IMR-90 (cell line): ENCODE data around the gene ADRA2B. TPM values are rescaled to one million over a fixed set of nuclear protein-coding genes. Genes with fewer than 3 reads are reported as not detected.

Experiments
- ATAC-seq: fragments of 200-7000 bp; cut with Tn5 transposase; 2 replicates; pipeline ENCODE4 v1.9.1; 2020; ENCODE audit warnings: low read depth, mild to moderate bottlenecking, moderate library complexity
- BruUV-seq: library from RNA; stranded (reverse); fragments of 400-500 nt; replicated peaks from 2 replicates; lab custom pipeline; 2021; lab: Mats Ljungman, UMichigan
- CTCF ChIA-PET: fragments of 300-600 bp; formaldehyde crosslinking; extraction: SDS; loops from one replicate; lab custom pipeline; 2021; ENCODE audit warnings: antibody characterized with exemption; lab: Yijun Ruan, JAX
- POLR2A ChIA-PET: fragments of 300-600 bp; sonication (Branson Sonifier 250); formaldehyde crosslinking; loops from one replicate; lab custom pipeline; 2022; ENCODE audit warnings: antibody characterized with exemption; ENCODE audit not compliant: unreplicated experiment; lab: Charles Lee
- DNase-seq: peaks from one replicate; pipeline ENCODE4 v3.0.0; 2013
- H2AFZ ChIP-seq: replicated peaks from 2 replicates; pipeline ENCODE3; 2013; ENCODE audit warnings: low read length, mild to moderate bottlenecking; ENCODE audit not compliant: poor library complexity
- H2AK5ac ChIP-seq: 2 replicates; pipeline ENCODE4 v1.6.1; 2013; ENCODE audit warnings: low read depth, low read length, inconsistent platforms
- H2AK9ac ChIP-seq: replicated peaks from 2 replicates; pipeline ENCODE3; 2013; ENCODE audit warnings: mild to moderate bottlenecking, low read depth, low read length, moderate library complexity; ENCODE audit not compliant: poor library complexity
- H2BK120ac ChIP-seq: 2 replicates; pipeline ENCODE4 v1.6.1; 2013; ENCODE audit warnings: low read depth, low read length, inconsistent platforms
- H2BK15ac ChIP-seq: 3 replicates; pipeline ENCODE4 v1.6.1; 2013; ENCODE audit warnings: low read depth, low read length, inconsistent platforms
- H2BK20ac ChIP-seq: 2 replicates; pipeline ENCODE4 v1.6.1; 2013; ENCODE audit warnings: low read depth, mild to moderate bottlenecking, inconsistent platforms, low read length, moderate library complexity
- H2BK5ac ChIP-seq: 2 replicates; pipeline ENCODE4 v1.6.1; 2013; ENCODE audit warnings: mild to moderate bottlenecking, low read depth, low read length, inconsistent platforms; ENCODE audit not compliant: poor library complexity, severe bottlenecking
- H3K14ac ChIP-seq: replicated peaks from 2 replicates; pipeline ENCODE4 v1.6.1; 2013; ENCODE audit warnings: low read depth, low read length, inconsistent platforms
- H3K18ac ChIP-seq: 2 replicates; pipeline ENCODE4 v1.6.1; 2013; ENCODE audit warnings: low read depth, low read length, control low read depth
- H3K23ac ChIP-seq: 2 replicates; pipeline ENCODE4 v1.6.1; 2013; ENCODE audit warnings: low read depth, low read length, inconsistent platforms
- H3K27ac ChIP-seq: 2 replicates; pipeline ENCODE4 v1.5.1; 2013; ENCODE audit warnings: mild to moderate bottlenecking, control low read depth, low read length; ENCODE audit not compliant: insufficient read depth
- H3K27me3 ChIP-seq: 2 replicates; pipeline ENCODE4 v1.6.1; 2013; ENCODE audit warnings: low read length; ENCODE audit not compliant: control insufficient read depth, insufficient read depth
- H3K36me3 ChIP-seq: 2 replicates; pipeline ENCODE4 v1.6.1; 2013; ENCODE audit warnings: low read length, mixed read lengths; ENCODE audit not compliant: control insufficient read depth, insufficient read depth
- H3K4ac ChIP-seq: 2 replicates; pipeline ENCODE4 v1.6.1; 2013; ENCODE audit warnings: low read depth, low read length, inconsistent platforms
- H3K4me1 ChIP-seq: 2 replicates; pipeline ENCODE4 v1.6.1; 2013; ENCODE audit warnings: low read length, mixed read lengths; ENCODE audit not compliant: control insufficient read depth, insufficient read depth
- H3K4me2 ChIP-seq: 2 replicates; pipeline ENCODE4 v1.6.1; 2013; ENCODE audit warnings: low read depth, mild to moderate bottlenecking, control low read depth, low read length, moderate library complexity
- H3K4me3 ChIP-seq: 2 replicates; pipeline ENCODE4 v1.5.1; 2013; ENCODE audit warnings: low read depth, mild to moderate bottlenecking, control low read depth, low read length, moderate library complexity; ENCODE audit not compliant: insufficient read depth
- H3K56ac ChIP-seq: 2 replicates; pipeline ENCODE4 v1.6.1; 2013; ENCODE audit warnings: low read length, inconsistent platforms; ENCODE audit not compliant: insufficient read depth; ENCODE audit errors: extremely low read depth
- H3K79me1 ChIP-seq, 2 experiments: 2 replicates each; pipeline ENCODE4 v1.6.1; 2013; ENCODE audit warnings: low read length in 2 of 2, inconsistent platforms in 1 of 2, low read depth in 1 of 2
- H3K9ac ChIP-seq: 2 replicates; pipeline ENCODE4 v1.6.1; 2013; ENCODE audit warnings: low read depth, low read length, control low read depth
- H3K9me1 ChIP-seq: 2 replicates; pipeline ENCODE4 v1.6.1; 2013; ENCODE audit warnings: low read length, inconsistent platforms; ENCODE audit not compliant: insufficient read depth
- H3K9me3 ChIP-seq: 2 replicates; pipeline ENCODE4 v1.6.1; 2013; ENCODE audit warnings: low read length; ENCODE audit not compliant: control insufficient read depth, insufficient read depth
- H4K20me1 ChIP-seq: 2 replicates; pipeline ENCODE4 v1.6.1; 2013; ENCODE audit warnings: low read length, inconsistent platforms; ENCODE audit not compliant: insufficient read depth
- H4K5ac ChIP-seq: 2 replicates; pipeline ENCODE4 v1.6.1; 2013; ENCODE audit warnings: mild to moderate bottlenecking, low read depth, low read length, control low read depth
- H4K8ac ChIP-seq, 2 experiments: 2 replicates each; pipeline ENCODE4 v1.6.1; 2013; ENCODE audit warnings: low read depth in 2 of 2, low read length in 2 of 2, control low read depth in 1 of 2, inconsistent platforms in 1 of 2
- H4K91ac ChIP-seq: 2 replicates; pipeline ENCODE4 v1.6.1; 2013; ENCODE audit warnings: low read depth, low read length, inconsistent platforms; ENCODE audit not compliant: insufficient read depth
- BHLHE40 ChIP-seq: fragments of 150-350 bp; IDR thresholded peaks from 2 replicates; pipeline ENCODE4 v1.6.1; 2016; ENCODE audit warnings: mild to moderate bottlenecking, low read depth, low read length
- CEBPB ChIP-seq: IDR thresholded peaks from 2 replicates; pipeline ENCODE4 v1.6.1; 2012; ENCODE audit warnings: low read depth, low read length, improper control_type of control experiment
- FOS ChIP-seq: fragments of 150-350 bp; IDR thresholded peaks from 2 replicates; pipeline ENCODE4 v1.6.1; 2016; ENCODE audit warnings: low read depth, low read length
- MAFK ChIP-seq: IDR thresholded peaks from 2 replicates; pipeline ENCODE4 v1.6.1; 2012; ENCODE audit warnings: low read depth, low read length, improper control_type of control experiment
- MAZ ChIP-seq: IDR thresholded peaks from 2 replicates; pipeline ENCODE4 v1.6.1; 2012; ENCODE audit warnings: low read depth, mild to moderate bottlenecking, low read length, improper control_type of control experiment, moderate library complexity, borderline replicate concordance
- MXI1 ChIP-seq: IDR thresholded peaks from 2 replicates; pipeline ENCODE4 v1.6.1; 2012; ENCODE audit warnings: low read depth, mild to moderate bottlenecking, low read length, moderate library complexity, borderline replicate concordance
- NFE2L2 ChIP-seq: fragments of 150-350 bp; IDR thresholded peaks from 2 replicates; pipeline ENCODE4 v1.6.1; 2016; ENCODE audit warnings: low read depth, mild to moderate bottlenecking, low read length
- POLR2A ChIP-seq: IDR thresholded peaks from 2 replicates; pipeline ENCODE4 v1.6.1; 2012; ENCODE audit warnings: mild to moderate bottlenecking, low read depth, low read length
- RAD21 ChIP-seq: IDR thresholded peaks from 2 replicates; pipeline ENCODE4 v1.6.1; 2012; ENCODE audit warnings: low read length, improper control_type of control experiment
- RCOR1 ChIP-seq: IDR thresholded peaks from 2 replicates; pipeline ENCODE4 v1.6.1; 2012; ENCODE audit warnings: mild to moderate bottlenecking, low read length, improper control_type of control experiment; ENCODE audit not compliant: insufficient replicate concordance
- RFX5 ChIP-seq: IDR thresholded peaks from 2 replicates; pipeline ENCODE4 v1.8.0; 2012; ENCODE audit warnings: low read depth, mild to moderate bottlenecking, low read length, moderate library complexity
- SMC3 ChIP-seq: fragments of 150-350 bp; IDR thresholded peaks from 2 replicates; pipeline ENCODE4 v1.6.1; 2016; ENCODE audit warnings: low read depth, mild to moderate bottlenecking, antibody characterized with exemption, low read length, moderate library complexity
- WGBS, 2 experiments: methylation state at CpG; one replicate each; pipeline versions ENCODE4 v1.1.5 to v1.1.7; 2013; ENCODE audit warnings: missing lambda C conversion rate in 2 of 2; ENCODE audit not compliant: insufficient read length in 1 of 2; ENCODE audit errors: extremely low coverage in 2 of 2; 5-methylcytosine and 5-hydroxymethylcytosine counted together
- dilution Hi-C: fragments of 300-500 bp; cut with HindIII; formaldehyde crosslinking; loops from one replicate; pipeline ENCODE4 v1.14.3; 2018; ENCODE audit warnings: low sequenced_read_pairs; ENCODE audit not compliant: unreplicated experiment
- in situ Hi-C: fragments of 300-500 bp; cut with MboI; formaldehyde crosslinking; loops from 3 replicates; pipeline ENCODE4 v1.14.3; 2019; ENCODE audit warnings: low sequenced_read_pairs, inconsistent platforms, mixed read lengths
- intact Hi-C: fragments of 100-400 bp; cut with micrococcal nuclease; formaldehyde crosslinking; loops from 2 replicates; pipeline ENCODE4 v1.10.0; 2022
- polyA plus RNA-seq, 3 experiments: library from polyadenylated mRNA; depleted of rRNA; stranded (reverse); fragments of >200 nt; gene quantifications; 2 replicates each; pipeline ENCODE4 v1.2.3, GENCODE V29; 2012; ENCODE audit warnings: low replicate concordance in 1 of 3
- total RNA-seq: library from RNA; depleted of rRNA; stranded (reverse); fragments of >200 nt; gene quantifications from 2 replicates; pipeline ENCODE4 v1.2.3, GENCODE V29; 2012
- TF ChIP-seq, protein P1 (sequence below): conservative IDR thresholded peaks from 2 replicates; pipeline ENCODE4 v1.5.1; 2012; ENCODE audit warnings: mild to moderate bottlenecking, low read depth, low read length, improper control_type of control experiment
- TF ChIP-seq, protein P2 (sequence below): fragments of 150-350 bp; IDR thresholded peaks from 2 replicates; pipeline ENCODE4 v1.6.1; 2016; ENCODE audit warnings: low read depth, mild to moderate bottlenecking, low read length, moderate library complexity, borderline replicate concordance
- TF ChIP-seq, protein P3 (sequence below): fragments of 150-350 bp; IDR thresholded peaks from 2 replicates; pipeline ENCODE4 v1.6.1; 2017; ENCODE audit warnings: mild to moderate bottlenecking, antibody characterized with exemption, low read length, low read depth

The ADRA2B gene
- total and polyA plus RNA-seq, 2 of the 4 experiments (the other 2 are of a cell fraction) = not detected

DNA sequence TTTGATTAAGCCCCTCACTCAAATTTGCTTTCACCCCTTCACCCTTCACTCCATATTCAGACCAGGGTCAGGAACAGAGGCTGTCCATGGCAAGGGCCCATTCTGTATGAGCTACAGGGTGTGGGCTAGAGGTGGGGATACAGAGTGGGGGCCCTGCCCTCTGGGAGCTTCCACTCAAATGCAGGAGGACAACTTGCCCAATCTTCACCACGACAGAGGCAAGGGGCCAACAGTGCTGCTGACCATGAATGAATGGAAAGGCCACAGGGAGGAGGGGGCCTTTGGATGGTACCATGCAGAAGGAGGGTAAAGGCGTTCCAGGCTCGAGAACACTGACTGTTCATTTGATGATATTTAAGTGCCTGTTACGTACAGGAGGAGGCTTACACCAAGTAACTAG is 22.8 kb downstream of the ADRA2B start:
- Histone ChIP-seq H2BK15ac (no peak overlapping the region), H3K27me3 (peaks cover 25% of the 10 kb centered on the region), H3K79me1 (no peaks in the 10 kb centered on the region), H4K91ac (no peak overlapping the region), H2BK120ac (no peak overlapping the region), H2AK5ac (no peak overlapping the region), H3K9ac (no peak overlapping the region), H3K56ac (no peak overlapping the region), H4K5ac (no peak overlapping the region), H3K23ac (no peak overlapping the region), H3K36me3 (no peaks in the 10 kb centered on the region), H3K4me3 (no peak overlapping the region), H3K4me2 (no peak overlapping the region), H3K9me3 (no peaks in the 10 kb centered on the region), H3K14ac (no peak overlapping the region), H3K9me1 (no peaks in the 10 kb centered on the region), H2AFZ (no peak overlapping the region), H2BK5ac (no peak overlapping the region), H2AK9ac (no peak overlapping the region), H4K20me1 (no peaks in the 10 kb centered on the region), H3K27ac (no peak overlapping the region), H3K18ac (no peak overlapping the region), H4K8ac (no peak overlapping the region), H3K4me1 (no peaks in the 10 kb centered on the region), H2BK20ac (no peak overlapping the region), H3K4ac (no peak overlapping the region)
- intact Hi-C loops = no loop called here
- dilution Hi-C loops = no loop called here
- ATAC-seq (no peak), DNase-seq (no peak)
- CTCF ChIA-PET = no interaction called here
- in situ Hi-C loops = no loop called here
- TF ChIP-seq BHLHE40 (no peak), SMC3 (no peak), RFX5 (no peak), MXI1 (no peak), CEBPB (no peak), FOS (no peak), RAD21 (no peak), RCOR1 (no peak), NFE2L2 (no peak), POLR2A (no peak), MAFK (no peak), MAZ (no peak)
- TF ChIP-seq, protein P1, sequence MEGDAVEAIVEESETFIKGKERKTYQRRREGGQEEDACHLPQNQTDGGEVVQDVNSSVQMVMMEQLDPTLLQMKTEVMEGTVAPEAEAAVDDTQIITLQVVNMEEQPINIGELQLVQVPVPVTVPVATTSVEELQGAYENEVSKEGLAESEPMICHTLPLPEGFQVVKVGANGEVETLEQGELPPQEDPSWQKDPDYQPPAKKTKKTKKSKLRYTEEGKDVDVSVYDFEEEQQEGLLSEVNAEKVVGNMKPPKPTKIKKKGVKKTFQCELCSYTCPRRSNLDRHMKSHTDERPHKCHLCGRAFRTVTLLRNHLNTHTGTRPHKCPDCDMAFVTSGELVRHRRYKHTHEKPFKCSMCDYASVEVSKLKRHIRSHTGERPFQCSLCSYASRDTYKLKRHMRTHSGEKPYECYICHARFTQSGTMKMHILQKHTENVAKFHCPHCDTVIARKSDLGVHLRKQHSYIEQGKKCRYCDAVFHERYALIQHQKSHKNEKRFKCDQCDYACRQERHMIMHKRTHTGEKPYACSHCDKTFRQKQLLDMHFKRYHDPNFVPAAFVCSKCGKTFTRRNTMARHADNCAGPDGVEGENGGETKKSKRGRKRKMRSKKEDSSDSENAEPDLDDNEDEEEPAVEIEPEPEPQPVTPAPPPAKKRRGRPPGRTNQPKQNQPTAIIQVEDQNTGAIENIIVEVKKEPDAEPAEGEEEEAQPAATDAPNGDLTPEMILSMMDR = no peak
- TF ChIP-seq, protein P2, sequence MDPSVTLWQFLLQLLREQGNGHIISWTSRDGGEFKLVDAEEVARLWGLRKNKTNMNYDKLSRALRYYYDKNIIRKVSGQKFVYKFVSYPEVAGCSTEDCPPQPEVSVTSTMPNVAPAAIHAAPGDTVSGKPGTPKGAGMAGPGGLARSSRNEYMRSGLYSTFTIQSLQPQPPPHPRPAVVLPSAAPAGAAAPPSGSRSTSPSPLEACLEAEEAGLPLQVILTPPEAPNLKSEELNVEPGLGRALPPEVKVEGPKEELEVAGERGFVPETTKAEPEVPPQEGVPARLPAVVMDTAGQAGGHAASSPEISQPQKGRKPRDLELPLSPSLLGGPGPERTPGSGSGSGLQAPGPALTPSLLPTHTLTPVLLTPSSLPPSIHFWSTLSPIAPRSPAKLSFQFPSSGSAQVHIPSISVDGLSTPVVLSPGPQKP = no peak
- TF ChIP-seq, protein P3, sequence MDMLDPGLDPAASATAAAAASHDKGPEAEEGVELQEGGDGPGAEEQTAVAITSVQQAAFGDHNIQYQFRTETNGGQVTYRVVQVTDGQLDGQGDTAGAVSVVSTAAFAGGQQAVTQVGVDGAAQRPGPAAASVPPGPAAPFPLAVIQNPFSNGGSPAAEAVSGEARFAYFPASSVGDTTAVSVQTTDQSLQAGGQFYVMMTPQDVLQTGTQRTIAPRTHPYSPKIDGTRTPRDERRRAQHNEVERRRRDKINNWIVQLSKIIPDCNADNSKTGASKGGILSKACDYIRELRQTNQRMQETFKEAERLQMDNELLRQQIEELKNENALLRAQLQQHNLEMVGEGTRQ = no peak
- no TSS peak for BruUV-seq
- WGBS, 2 experiments = 80% methylated on average over 1 of the region's 4 CpGs; no CpG with 5 or more reads in 1 of the 2 experiments
- POLR2A ChIA-PET = no interaction called here
